Upper lobe of left lung (tissue), 4 donors: ENCODE measurements around the gene IFNGR2.

Source experiments
- CTCF ChIP-seq, 6 experiments: fragments of 450-650 bp in 4 of 6; fragments of 200-600 bp in 2 of 6; sonication (generic) in 2 of 6; IDR thresholded peaks; one replicate each; pipeline ENCODE4 v1.5.1; 2016 to 2019; ENCODE audit warnings: antibody characterized with exemption in 6 of 6
- EP300 ChIP-seq, 4 donors: sonication (generic); formaldehyde crosslinking; IDR thresholded peaks; one replicate each; pipeline ENCODE4 v1.5.1; 2017; ENCODE audit warnings: antibody characterized with exemption in 4 of 4, control low read depth in 2 of 4
- POLR2A ChIP-seq, 4 donors: fragments of 450-650 bp; IDR thresholded peaks; one replicate each; pipeline ENCODE4 v1.5.1; 2016 to 2017; ENCODE audit warnings: antibody characterized with exemption in 4 of 4, mild to moderate bottlenecking in 2 of 4
- POLR2AphosphoS5 ChIP-seq, 2 donors: sonication (generic); formaldehyde crosslinking; IDR thresholded peaks; one replicate each; pipeline ENCODE4 v1.5.1; 2017; ENCODE audit warnings: antibody characterized with exemption in 2 of 2

DNA sequence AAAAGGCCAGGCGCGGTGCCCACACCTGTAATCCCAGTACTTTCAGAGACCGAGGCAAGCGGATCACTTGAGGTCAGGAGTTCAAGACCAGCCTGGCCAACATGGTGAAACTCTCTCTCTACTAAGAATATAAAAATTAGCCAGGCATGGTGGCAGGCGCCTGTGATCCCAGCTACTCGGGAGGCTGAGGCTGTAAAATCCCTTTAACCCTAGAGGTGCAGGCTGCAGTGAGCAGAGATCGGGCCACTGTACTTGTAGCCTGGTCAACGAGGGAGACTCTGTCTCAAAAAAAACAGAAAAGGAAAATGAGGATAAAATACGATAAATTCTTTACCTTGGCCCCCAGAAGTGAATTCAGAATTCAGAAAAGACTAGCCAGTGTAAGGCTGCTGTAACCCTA lies 75.0 kb downstream of the IFNGR2 start:
- TF ChIP-seq CTCF (IDR thresholded peaks at IDR 0.05) (no peak), EP300 (IDR thresholded peaks at IDR 0.05) (no peak), POLR2A (IDR thresholded peaks at IDR 0.05) (no peak), POLR2AphosphoS5 (IDR thresholded peaks at IDR 0.05) (no peak)
